Measurements from ENCODE around the gene FNDC3B.

FNDC3B gene

GRCh38 chr3:172441581-172441980 is 402.2 kb downstream of the FNDC3B start:
- no peak for DNase-seq

GRCh38 chr3:172442606-172443005 is 403.2 kb downstream of the FNDC3B start:
- DNase-seq: no peak

GRCh38 chr3:172444821-172445220 is 405.4 kb downstream of the FNDC3B start:
- no peak for DNase-seq

GRCh38 chr3:172446198-172446597 is 406.8 kb downstream of the FNDC3B start:
- DNase-seq: no peak

GRCh38 chr3:172447611-172448579 is 408.5 kb downstream of the FNDC3B start, which contains the start of gene GHSR:
Gene GHSR (minus strand): TSS chr3:172448456. CDS start chr3:172448413, 43 bp downstream.
- DNase-seq: peak; percentile 27 to 33

- DNase-seq: peak; percentile 19 to 20
Observed at GRCh38 chr3:172448661-172449465, 409.5 kb downstream of the FNDC3B start.

GRCh38 chr3:172449466-172450149 is 410.2 kb downstream of the FNDC3B start:
- peak; percentile 31 to 32 for DNase-seq

Measured in activated T-cell treated with anti-CD3 and anti-CD28 coated beads, Interleukin-2, amount 50 U/mL, for 48 hours (primary cell).